ENCODE results near the gene RANBP1.

Gene RANBP1

GRCh38 chr22:20175597-20175900 lies 59.6 kb downstream of the RANBP1 start:
- no peak for DNase-seq

- no peak for DNase-seq
These were observed 60.6 kb downstream of the RANBP1 start for GRCh38 chr22:20176421-20177085.

Data from NCI-H187 (cell line).